Kidney (tissue), 14 donors: ENCODE data around the gene CIITA. TPM values are rescaled to one million over a fixed set of nuclear protein-coding genes. Genes with fewer than 3 reads are reported as not detected.

Experiments used
- DNase-seq, 5 donors: peaks; one replicate each; pipeline ENCODE4 v3.0.0-alpha.2; 2013 to 2020
- FAIRE-seq: peaks from 2 replicates; lab custom pipeline; 2012; peaks lifted over from hg19 to GRCh38; lab: Jason Lieb, UNC
- H3K27ac ChIP-seq, 2 donors: one replicate each; pipeline ENCODE4 v1.7.0; 2013; ENCODE audit warnings: low read depth in 2 of 2, low read length in 2 of 2, inconsistent platforms in 1 of 2
- H3K27me3 ChIP-seq: one replicate; pipeline ENCODE4 v1.7.1; 2013; ENCODE audit warnings: low read length, inconsistent platforms; ENCODE audit not compliant: control insufficient read depth, insufficient read depth
- H3K36me3 ChIP-seq, 3 donors: one replicate each; pipeline versions ENCODE4 v1.7.0 to v1.7.1; 2013; ENCODE audit warnings: low read length in 3 of 3, control low read depth in 1 of 3, inconsistent platforms in 1 of 3; ENCODE audit not compliant: insufficient read depth in 3 of 3, control insufficient read depth in 2 of 3
- H3K4me1 ChIP-seq, 3 donors: one replicate each; pipeline versions ENCODE4 v1.7.0 to v1.7.1; 2013; ENCODE audit warnings: low read length in 3 of 3, inconsistent platforms in 1 of 3, low read depth in 1 of 3; ENCODE audit not compliant: control insufficient read depth in 2 of 3, insufficient read depth in 2 of 3
- H3K4me3 ChIP-seq, 3 donors: one replicate each; pipeline versions ENCODE4 v1.7.0 to v1.8.1; 2013; ENCODE audit warnings: low read length in 3 of 3, control low read depth in 1 of 3, inconsistent platforms in 1 of 3
- H3K9ac ChIP-seq, 3 donors: one replicate each; pipeline versions ENCODE4 v1.7.0 to v1.7.1; 2013; ENCODE audit warnings: low read length in 3 of 3, control low read depth in 1 of 3, inconsistent platforms in 1 of 3
- H3K9me3 ChIP-seq, 3 donors: one replicate each; pipeline versions ENCODE4 v1.7.0 to v1.7.1; 2013; ENCODE audit warnings: low read length in 3 of 3, control low read depth in 1 of 3, inconsistent platforms in 1 of 3; ENCODE audit not compliant: control insufficient read depth in 2 of 3, insufficient read depth in 1 of 3
- intact Hi-C: fragments of 100-400 bp; cut with DNase I; formaldehyde crosslinking; loops from one replicate; pipeline ENCODE4 v1.11.1; 2022
- polyA plus RNA-seq: library from polyadenylated mRNA; stranded (reverse); fragments of 350-450 nt; fragmentation: Illumina TruSeq; extraction: RNeasy Lipid Tissue Mini Kit (QIAGEN cat#74804); gene quantifications from one replicate; pipeline ENCODE4 v1.2.3, GENCODE V29; 2014; ENCODE audit warnings: low read depth, low replicate concordance; ENCODE audit not compliant: insufficient read depth
- total RNA-seq: library from RNA; stranded (reverse); fragmentation: NEBNext Ultra II Directional; extraction: Animal tissue kit (Norgen Biotek cat#: 25700); gene quantifications from one replicate; pipeline ENCODE4 v1.2.1, GENCODE V29; 2021
- TF ChIP-seq, protein P1 (sequence below): IDR thresholded peaks from 3 replicates; pipeline ENCODE4 v1.5.1; 2012; ENCODE audit warnings: mild to moderate bottlenecking, moderate library complexity, borderline replicate concordance; ENCODE audit not compliant: insufficient read depth; ENCODE audit errors: extremely low read depth
- donor health status: control.
- donor health status: control.
- donor health status: control.
- donor health status: control.
- donor health status: control.
- donor health status: DM: yes; HTN: yes; CAD: no.
- donor health status: Normal renal cell carcinoma (clear cell type).

CIITA gene
- total and polyA plus RNA-seq, 2 donors from 2014 or later: 8.3 to 50.5 TPM

DNA sequence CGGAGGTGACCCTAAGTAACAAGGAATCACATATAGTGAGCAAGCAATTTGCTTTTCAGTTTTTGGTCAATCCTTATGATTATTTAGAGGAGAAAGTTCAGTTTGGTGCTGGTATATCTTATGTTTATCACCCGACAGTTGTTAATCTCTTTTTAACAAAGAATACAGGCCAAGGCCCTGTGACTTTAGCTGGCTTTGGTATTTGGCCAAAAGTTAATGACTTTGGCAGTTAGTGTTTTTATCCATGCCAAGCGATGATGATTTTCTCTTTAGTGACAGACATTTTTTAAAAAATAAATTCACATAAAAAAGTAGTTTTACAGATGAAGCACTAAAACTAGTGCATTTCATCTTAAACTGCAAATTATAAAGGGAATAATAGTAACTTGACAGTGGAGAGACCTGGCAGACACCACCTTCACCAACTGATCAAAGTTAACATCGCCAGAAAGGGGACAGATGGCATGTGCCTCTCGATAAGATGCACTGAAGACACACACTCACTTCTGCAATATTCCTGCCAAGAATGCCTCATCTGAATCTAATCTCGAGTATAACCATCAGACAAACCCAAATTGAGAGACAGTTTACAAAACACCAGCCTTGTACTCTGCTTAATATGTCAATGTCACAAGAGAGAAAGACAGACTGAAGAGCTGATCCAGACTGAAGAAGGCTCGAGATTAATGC lies 58.4 kb downstream of the CIITA start:
- FAIRE-seq (no peak), DNase-seq (no peak)
- H3K4me3 ChIP-seq: no peak overlapping the region
- intact Hi-C loops: no loop called here
- peaks cover 0 to 44% (median 36%) of the 10 kb centered on the region in 3 donors for H3K4me1 ChIP-seq
- no peak overlapping the region for H3K27ac ChIP-seq
- peaks cover 2 to 10% (median 8%) of the 10 kb centered on the region in 3 donors for H3K36me3 ChIP-seq
- H3K9me3 ChIP-seq: no peaks in the 10 kb centered on the region
- no peaks in the 10 kb centered on the region for H3K27me3 ChIP-seq
- H3K9ac ChIP-seq: no peak overlapping the region
- TF ChIP-seq, protein P1, sequence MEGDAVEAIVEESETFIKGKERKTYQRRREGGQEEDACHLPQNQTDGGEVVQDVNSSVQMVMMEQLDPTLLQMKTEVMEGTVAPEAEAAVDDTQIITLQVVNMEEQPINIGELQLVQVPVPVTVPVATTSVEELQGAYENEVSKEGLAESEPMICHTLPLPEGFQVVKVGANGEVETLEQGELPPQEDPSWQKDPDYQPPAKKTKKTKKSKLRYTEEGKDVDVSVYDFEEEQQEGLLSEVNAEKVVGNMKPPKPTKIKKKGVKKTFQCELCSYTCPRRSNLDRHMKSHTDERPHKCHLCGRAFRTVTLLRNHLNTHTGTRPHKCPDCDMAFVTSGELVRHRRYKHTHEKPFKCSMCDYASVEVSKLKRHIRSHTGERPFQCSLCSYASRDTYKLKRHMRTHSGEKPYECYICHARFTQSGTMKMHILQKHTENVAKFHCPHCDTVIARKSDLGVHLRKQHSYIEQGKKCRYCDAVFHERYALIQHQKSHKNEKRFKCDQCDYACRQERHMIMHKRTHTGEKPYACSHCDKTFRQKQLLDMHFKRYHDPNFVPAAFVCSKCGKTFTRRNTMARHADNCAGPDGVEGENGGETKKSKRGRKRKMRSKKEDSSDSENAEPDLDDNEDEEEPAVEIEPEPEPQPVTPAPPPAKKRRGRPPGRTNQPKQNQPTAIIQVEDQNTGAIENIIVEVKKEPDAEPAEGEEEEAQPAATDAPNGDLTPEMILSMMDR: no peak

- intact Hi-C loops: no loop called here
- TF ChIP-seq, protein P1: no peak
- Histone ChIP-seq H3K36me3 (peaks cover 0 to 10% (median 8%) of the 10 kb centered on the region in 3 donors), H3K9me3 (no peaks in the 10 kb centered on the region), H3K27ac (no peak overlapping the region), H3K4me1 (peaks cover 0 to 54% (median 39%) of the 10 kb centered on the region in 3 donors), H3K4me3 (no peak overlapping the region), H3K27me3 (no peaks in the 10 kb centered on the region), H3K9ac (no peak overlapping the region)
- DNase-seq (no peak), FAIRE-seq (no peak)
These were observed 59.4 kb downstream of the CIITA start for GRCh38 chr16:10936272-10936984.

GRCh38 chr16:10937068-10937859 lies 60.3 kb downstream of the CIITA start:
- no peaks in the 10 kb centered on the region for H3K27me3 ChIP-seq
- peaks cover 0 to 55% (median 39%) of the 10 kb centered on the region in 3 donors for H3K4me1 ChIP-seq
- TF ChIP-seq, protein P1: no peak
- peak in 1 of 5 donors; percentile 66 for DNase-seq
- H3K36me3 ChIP-seq: peaks cover 0 to 8% (median 6%) of the 10 kb centered on the region in 3 donors
- intact Hi-C loops: no loop called here
- no peaks in the 10 kb centered on the region for H3K9me3 ChIP-seq
- H3K9ac ChIP-seq: peak overlapping the region in 1 of 3 donors; percentile 63
- H3K27ac ChIP-seq: peak overlapping the region; percentile 11 to 40
- FAIRE-seq: no peak
- H3K4me3 ChIP-seq: peak overlapping the region in 2 of 3 donors; percentile 38 to 42
